Omental fat pad (tissue), 4 donors: ENCODE measurements around the gene TTC6. TPM values are rescaled to one million over a fixed set of nuclear protein-coding genes. Genes with fewer than 3 reads are reported as not detected.
"Not testable (repeated sequence)": the region's sequence is repeated elsewhere in the genome, so short reads cannot be mapped to it uniquely, and the experiment has no call there.

Experiments
- ATAC-seq: fragments of 150-250 bp; one replicate; pipeline ENCODE4 v1.9.1; 2016; ENCODE audit warnings: mild to moderate bottlenecking, moderate library complexity; ENCODE audit not compliant: low FRiP score
- DNase-seq: peaks from one replicate; pipeline ENCODE4 v3.0.0-alpha.2; 2019; ENCODE audit warnings: low spot score
- total RNA-seq, 4 donors: library from RNA; depleted of rRNA; stranded (reverse); fragments of >200 nt; gene quantifications; one replicate each; pipeline ENCODE4 v1.1.0, GENCODE V29; 2016
- TF ChIP-seq, protein P1 (sequence below), 3 donors: fragments of 450-650 bp; IDR thresholded peaks; one replicate each; pipeline ENCODE4 v1.5.1; 2016 to 2017; ENCODE audit warnings: antibody characterized with exemption in 3 of 3, mild to moderate bottlenecking in 3 of 3, moderate library complexity in 2 of 3

Gene TTC6, protein sequence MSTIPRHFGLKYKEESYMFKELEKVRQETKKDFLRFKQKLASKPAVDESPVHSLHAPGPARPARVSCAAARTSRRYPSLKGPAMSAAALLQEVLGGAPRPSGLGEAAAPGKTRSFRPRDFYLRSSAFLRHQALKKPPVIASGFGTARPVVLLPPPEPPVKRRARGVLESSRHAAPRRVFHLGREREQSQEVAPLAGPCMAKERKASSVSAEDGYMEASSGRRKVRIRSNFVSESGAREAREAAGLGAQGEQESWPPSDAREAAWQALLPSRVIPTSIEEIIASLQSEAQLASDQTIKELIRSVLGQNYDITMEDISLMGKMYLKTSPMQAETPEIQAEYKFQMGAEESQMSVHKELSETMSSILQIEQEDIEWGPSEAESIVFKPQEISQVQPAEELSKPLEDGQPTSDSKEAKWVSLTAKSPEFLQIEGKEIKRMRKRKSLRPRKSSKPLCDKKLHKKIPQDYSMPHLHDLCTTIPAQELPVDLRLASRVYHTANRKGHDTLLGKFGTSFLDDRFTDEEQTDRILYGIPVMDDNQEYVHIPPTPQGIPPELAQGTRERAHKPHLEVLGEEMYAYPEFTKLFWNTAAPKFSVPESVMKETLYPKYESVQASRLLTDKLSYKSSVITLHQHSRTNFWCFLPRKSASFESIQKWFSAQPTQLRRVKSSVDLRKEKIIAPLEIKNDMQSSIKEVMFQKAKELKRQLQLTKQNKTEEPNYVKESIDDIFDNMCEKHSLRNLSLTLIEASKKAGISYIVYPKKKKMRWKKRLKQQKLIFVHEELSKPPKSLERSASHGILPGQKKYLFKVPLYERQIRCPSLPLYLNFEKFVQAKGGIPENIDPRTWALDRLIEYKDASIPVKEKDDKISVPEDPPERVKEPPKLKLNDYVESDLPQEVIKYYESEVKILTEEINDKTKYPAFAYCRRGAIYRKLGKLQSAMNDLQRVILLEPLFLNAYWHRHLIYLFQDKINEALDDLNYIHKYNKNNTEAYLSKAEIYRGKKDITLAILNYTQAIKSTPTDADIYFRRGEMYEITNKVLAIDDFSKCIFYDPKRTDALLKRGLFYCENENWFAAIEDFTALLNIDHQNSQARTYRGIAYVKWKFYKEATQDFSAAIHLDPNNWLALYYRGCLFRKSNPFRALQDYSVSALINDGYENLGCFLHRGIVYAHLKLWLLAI (N-terminal part only)
- not detected for total RNA-seq

DNA sequence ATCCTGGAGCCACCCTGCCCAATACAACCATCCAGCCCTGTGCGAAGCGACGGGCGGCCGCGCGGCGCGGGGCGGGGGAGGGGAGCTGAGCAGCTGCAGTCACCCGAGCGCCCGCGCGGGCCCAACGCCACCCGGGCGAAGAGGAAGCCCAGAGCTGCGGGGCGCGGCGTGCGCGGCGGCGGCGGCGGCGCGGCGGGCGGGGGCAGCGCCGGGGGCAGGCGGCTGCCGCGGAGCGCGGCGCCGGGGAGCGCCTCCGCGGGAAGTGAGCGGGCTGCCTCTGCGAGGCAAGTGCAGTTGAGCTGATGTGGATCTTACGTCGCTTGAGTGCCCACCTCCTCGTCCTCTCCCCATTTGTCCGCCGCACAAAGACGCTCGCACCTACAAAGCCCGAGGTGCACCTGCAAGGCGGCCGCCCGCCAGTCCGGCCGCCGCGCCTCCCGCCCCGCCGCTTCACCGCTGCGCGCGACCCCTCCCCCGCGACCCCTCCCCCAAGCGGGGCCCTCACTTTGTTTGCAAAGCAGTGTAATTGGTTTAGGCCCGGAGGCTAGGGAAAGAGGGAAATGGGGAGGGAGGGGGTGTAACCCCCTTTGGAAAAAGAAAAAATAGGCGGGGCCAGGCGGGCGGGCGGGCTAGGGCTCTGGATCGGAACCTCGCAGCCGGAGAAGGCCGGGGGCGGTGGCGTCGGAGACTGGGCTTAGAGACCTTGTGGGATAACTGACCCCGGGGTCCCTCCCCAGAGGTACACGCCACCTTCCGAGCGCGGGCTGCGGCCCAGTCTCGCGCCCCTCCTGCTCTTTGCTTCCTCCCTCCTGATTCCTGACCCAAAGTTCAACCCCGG is at the start of gene TTC6, which contains the start of gene FOXA1:
Gene TTC6, plus strand, starts transcription at position 659 of the 838 bp plus-strand sequence. CDS start 26,436 bp downstream, outside the sequence.
Gene FOXA1, minus strand, starts transcription at position 279 of the 838 bp plus-strand sequence. Its CDS starts 277 bp downstream, at position 2.
- TF ChIP-seq, protein P1, sequence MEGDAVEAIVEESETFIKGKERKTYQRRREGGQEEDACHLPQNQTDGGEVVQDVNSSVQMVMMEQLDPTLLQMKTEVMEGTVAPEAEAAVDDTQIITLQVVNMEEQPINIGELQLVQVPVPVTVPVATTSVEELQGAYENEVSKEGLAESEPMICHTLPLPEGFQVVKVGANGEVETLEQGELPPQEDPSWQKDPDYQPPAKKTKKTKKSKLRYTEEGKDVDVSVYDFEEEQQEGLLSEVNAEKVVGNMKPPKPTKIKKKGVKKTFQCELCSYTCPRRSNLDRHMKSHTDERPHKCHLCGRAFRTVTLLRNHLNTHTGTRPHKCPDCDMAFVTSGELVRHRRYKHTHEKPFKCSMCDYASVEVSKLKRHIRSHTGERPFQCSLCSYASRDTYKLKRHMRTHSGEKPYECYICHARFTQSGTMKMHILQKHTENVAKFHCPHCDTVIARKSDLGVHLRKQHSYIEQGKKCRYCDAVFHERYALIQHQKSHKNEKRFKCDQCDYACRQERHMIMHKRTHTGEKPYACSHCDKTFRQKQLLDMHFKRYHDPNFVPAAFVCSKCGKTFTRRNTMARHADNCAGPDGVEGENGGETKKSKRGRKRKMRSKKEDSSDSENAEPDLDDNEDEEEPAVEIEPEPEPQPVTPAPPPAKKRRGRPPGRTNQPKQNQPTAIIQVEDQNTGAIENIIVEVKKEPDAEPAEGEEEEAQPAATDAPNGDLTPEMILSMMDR (IDR thresholded peaks at IDR 0.05): no peak
- DNase-seq (no peak), ATAC-seq (peak; percentile 36)

DNA sequence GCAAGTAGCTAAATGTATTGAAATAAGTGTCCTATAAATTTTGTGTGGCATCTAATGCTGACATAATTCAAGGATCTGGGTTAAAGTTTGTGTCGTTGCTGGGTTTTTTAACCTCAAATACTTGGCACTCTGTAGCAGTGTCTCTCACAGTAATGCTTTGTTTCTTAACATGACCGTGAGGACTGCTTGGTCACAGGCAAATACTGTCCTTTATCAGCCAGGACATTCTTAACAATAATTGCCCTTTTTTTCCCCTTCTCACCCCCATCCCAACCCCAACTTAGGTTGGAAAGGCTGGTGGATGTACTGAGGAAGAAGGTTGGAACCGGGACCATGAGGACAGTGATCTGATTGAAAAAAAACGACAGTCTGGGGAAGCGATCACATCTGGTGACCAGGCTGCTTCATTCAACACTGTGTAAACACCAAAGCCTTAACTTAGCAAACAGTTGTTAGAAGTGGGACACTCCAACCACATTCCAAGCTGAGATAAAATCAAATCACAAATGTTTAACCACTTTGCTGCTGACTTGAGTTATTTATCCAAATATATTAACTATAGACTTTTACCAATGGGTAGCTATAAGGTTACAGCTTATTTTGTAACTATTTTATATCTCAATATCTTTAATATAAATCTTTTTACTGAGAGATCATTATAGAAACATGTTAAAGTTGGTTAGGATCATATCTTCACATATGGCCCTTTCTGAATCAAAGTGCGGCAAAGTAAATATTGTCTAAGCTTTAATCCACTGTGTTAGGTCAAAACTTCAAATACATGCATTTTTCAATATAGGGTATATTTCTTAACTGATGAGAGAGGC is 48.6 kb upstream of the TTC6 start:
- no peak for DNase-seq
- ATAC-seq: no peak
- TF ChIP-seq, protein P1 (IDR thresholded peaks at IDR 0.05): no peak

DNA sequence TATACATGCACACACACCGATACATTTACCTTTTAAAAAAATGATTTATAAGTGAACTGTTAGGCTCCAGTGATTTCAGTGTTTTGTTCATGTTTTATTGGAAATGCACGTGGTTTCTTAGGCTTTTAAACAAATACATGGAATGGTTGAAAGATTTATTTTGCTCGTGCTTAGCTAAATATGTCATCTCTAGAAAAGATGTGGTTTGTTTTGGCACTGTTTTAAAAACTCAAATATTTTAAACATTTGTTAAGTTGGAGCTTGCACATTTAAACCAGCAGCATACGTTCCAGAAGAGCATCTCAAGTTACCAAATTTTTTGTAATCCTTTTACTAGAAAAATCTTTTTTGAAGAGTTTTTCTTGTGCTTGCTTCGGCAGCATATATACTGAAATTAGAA is 44.9 kb upstream of the TTC6 start:
- TF ChIP-seq, protein P1 (IDR thresholded peaks at IDR 0.05): no peak
- DNase-seq (no peak), ATAC-seq (no peak)

DNA sequence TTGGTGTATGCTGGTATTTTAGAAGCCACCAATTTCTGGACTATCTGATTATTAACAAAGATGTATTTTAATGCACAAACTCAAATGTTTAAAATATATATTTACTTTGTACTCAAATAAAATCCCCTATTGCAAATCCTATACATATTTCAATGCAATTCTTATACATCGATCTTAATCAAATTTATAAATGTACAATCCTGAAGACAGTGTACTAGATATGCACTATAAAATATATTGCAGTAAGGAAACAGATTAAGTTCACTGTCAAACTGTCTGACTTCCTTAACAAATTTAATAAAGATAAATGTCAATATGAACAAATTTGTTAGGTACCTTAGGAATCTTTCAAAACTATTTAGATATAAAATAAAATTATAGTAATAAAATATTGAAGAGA is 44.3 kb upstream of the TTC6 start:
- ATAC-seq (no peak), DNase-seq (no peak)
- TF ChIP-seq, protein P1 (IDR thresholded peaks at IDR 0.05): no peak

DNA sequence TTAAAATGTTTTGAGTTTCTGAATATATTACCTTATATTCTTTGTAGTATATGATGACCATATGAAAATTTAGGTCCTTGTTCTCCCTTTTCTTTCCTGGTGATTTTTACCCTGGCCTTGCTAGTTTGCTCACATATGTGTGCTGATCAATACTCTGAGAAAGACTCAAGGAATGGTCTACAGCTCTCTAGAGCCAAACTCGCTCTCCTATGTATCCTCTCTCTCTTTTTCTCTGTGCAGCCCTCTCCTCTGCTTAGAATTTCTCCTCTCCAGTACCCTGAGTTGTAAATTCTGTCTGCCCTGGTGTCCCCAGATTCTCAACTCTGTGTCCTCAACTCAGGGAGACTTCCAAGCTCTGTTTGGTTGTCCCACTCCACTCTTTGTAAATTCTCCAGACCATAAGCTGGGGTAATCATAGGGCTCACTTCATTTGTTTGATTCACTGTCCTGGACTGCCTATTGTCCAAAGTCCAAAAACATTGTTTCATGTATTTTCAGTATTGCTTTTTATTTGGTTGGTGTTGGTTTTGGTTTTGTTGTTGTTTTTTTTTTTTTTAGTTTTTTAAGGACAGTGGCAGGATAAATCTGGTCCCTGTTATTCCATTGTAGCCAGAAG is 41.4 kb upstream of the TTC6 start:
- DNase-seq (no peak), ATAC-seq (no peak)
- TF ChIP-seq, protein P1 (IDR thresholded peaks at IDR 0.05): no peak

DNA sequence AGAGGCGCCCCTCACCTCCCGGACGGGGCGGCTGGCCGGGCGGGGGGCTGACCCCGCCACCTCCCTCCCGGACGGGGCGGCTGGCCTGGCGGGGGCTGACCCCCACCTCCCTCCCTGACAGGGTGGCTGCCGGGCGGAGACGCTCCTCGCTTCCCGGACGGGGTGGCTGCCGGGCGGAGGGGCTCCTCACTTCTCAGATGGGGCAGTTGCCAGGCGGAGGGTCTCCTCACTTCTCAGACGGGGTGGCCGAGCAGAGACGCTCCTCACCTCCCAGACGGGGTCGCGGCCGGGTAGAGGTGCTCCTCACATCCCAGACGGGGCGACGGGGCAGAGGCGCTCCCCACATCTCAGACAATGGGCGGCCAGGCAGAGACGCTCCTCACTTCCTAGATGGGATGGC is 39.8 kb upstream of the TTC6 start:
- ATAC-seq, DNase-seq: not testable (repeated sequence)
